Stimulated activated memory B cell treated with anti-CD40 and anti-IgM and Interleukin-4, amounts not matched to agents 10 μg/mL and 1 μg/mL and 100 μg/mL, for 72 hours (primary cell): Measurements from ENCODE around the gene RUNX1.
A peak's percentile ranks its signal among the peaks of the same experiment; 100 is the strongest.

Source experiments
- ATAC-seq: fragments of 150-1000 bp; cut with Tn5 transposase; 2 replicates; pipeline ENCODE4 v1.10.0; 2021
- H3K27ac Mint-ChIP-seq: one replicate; pipeline ENCODE4 v1.8.0; 2022; ENCODE audit warnings: mild to moderate bottlenecking, mixed read lengths
- H3K27me3 Mint-ChIP-seq: one replicate; pipeline ENCODE4 v1.8.0; 2022; ENCODE audit warnings: mixed read lengths
- H3K36me3 Mint-ChIP-seq: one replicate; pipeline ENCODE4 v1.8.0; 2022; ENCODE audit warnings: mixed read lengths
- H3K4me1 Mint-ChIP-seq: one replicate; pipeline ENCODE4 v1.8.0; 2022; ENCODE audit warnings: mixed read lengths
- H3K4me3 Mint-ChIP-seq: one replicate; pipeline ENCODE4 v1.8.0; 2022; ENCODE audit warnings: mild to moderate bottlenecking, moderate library complexity, mixed read lengths
- H3K9me3 Mint-ChIP-seq: one replicate; pipeline ENCODE4 v1.8.0; 2022; ENCODE audit warnings: mixed read lengths

RUNX1 gene

DNA sequence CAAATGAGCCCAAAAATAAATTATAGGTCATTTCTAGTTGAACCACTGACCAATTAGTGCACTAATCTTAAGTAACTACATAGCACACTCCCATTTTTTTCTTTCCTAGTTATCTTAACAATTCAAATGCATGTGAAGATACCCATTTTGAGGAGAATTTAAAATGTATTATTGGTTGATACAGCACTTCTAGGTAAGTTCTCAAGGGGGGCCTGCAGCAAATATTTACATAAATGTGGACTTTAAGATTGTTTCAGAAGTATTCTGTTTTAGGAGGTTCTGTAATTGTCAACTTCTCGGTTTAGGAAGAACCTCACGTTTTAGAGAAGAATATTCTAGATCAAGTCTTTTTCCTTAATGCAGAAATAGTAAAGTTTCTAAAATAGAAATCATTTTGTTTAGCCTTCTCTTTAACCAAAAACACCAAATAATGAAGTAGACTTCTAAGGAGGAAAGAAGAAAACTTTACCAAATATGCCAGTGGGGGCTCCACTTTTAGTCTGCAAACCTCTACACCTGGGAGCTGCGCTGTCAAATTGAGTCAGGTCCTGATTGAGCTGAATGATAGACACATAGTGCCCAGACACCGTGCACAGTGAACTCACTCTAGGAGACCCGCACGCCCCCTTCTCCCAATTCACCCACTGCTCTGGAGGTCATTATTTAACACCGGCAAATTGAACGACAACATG, 144.4 kb downstream of the RUNX1 start:
- Mint-ChIP-seq H3K27ac (no peak overlapping the region), H3K9me3 (no peaks in the 10 kb centered on the region), H3K4me1 (peaks cover 27% of the 10 kb centered on the region), H3K4me3 (no peak overlapping the region), H3K36me3 (peaks cover 1% of the 10 kb centered on the region), H3K27me3 (no peaks in the 10 kb centered on the region)
- no peak for ATAC-seq

DNA sequence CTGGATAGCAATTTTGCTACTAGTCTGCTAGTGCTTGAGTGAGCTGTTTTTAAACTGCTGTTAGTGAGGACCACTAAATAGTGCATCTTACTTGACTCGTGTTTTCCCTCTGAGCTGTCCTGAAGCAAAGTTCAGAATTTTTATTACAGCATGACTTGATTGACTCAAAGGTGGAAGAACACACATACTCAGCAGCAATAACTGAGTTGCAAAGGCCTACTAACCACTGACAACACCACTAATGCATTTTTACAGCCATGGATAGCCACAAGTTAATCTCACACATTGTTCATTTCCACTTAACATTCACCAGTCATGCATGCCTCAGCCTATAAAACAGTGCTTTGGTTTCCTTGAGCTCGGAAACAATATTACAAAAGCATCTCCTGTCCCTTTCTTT, 148.7 kb downstream of the RUNX1 start:
- Mint-ChIP-seq H3K36me3 (peaks cover 37% of the 10 kb centered on the region), H3K4me3 (no peak overlapping the region), H3K9me3 (no peaks in the 10 kb centered on the region), H3K4me1 (no peaks in the 10 kb centered on the region), H3K27me3 (no peaks in the 10 kb centered on the region), H3K27ac (no peak overlapping the region)
- no peak for ATAC-seq

DNA sequence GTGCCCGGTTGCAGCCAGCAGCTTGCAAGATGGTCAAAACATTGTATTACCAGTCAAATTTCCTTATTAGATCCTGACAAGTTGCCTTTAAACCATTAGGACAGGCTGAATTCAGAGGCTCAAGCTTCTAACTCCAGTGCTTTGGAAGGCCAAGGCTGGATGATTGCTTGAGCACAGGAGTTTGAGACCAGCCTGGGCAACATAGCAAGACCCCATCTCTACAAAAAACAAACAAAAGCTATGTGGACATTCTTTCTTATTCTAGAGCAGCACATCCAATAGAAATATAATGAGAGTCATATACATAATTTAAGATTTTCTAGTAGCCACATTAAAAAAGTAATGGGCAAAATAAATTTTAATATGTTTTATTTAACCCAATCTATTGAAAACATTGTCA, 149.3 kb downstream of the RUNX1 start:
- H3K9me3 Mint-ChIP-seq: no peaks in the 10 kb centered on the region
- H3K4me3 Mint-ChIP-seq: no peak overlapping the region
- no peak for ATAC-seq
- peaks cover 41% of the 10 kb centered on the region for H3K36me3 Mint-ChIP-seq
- no peaks in the 10 kb centered on the region for H3K27me3 Mint-ChIP-seq
- H3K27ac Mint-ChIP-seq: no peak overlapping the region
- H3K4me1 Mint-ChIP-seq: peaks cover 1% of the 10 kb centered on the region

DNA sequence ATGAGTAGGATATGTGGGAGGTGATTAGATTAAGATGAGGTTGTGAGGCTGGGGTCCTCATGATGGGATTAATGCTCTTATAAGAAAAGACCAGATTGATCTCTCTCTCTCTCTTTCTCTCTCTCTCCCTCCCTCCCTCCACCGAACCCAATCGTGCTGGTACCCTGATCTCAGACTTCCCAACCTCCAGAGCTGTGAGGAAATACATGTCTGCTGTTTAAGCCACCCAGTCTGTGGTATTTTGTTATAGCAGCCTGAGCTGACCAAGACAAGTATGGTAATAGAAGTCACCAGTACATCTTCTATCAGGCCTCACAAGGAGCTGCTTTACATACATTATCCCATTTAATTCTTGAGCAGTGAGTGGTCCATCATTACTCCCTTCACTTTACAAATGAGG, 149.8 kb downstream of the RUNX1 start:
- no peak overlapping the region for H3K4me3 Mint-ChIP-seq
- no peak overlapping the region for H3K27ac Mint-ChIP-seq
- H3K4me1 Mint-ChIP-seq: peaks cover 6% of the 10 kb centered on the region
- peaks cover 41% of the 10 kb centered on the region for H3K36me3 Mint-ChIP-seq
- no peaks in the 10 kb centered on the region for H3K9me3 Mint-ChIP-seq
- H3K27me3 Mint-ChIP-seq: no peaks in the 10 kb centered on the region
- no peak for ATAC-seq

DNA sequence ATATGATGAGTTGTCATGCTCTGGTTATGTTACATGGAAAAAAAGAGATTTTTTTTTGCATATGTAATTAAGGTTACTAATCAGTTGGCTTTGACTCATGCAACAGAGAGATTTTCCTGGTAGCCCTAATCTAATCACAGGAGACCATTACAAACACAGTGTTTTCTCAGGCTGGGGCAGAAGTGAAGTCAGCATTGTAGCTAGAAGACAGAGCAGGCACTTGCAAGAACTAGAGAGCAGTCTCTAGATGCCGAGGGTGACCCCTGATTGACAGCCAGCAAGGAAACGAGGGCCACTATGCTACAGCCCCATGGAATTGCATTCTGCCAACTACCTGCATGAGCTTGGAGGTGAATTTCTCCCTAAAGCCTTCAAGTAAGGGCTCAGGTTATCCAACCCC, 151.3 kb downstream of the RUNX1 start:
- Mint-ChIP-seq H3K4me3 (no peak overlapping the region), H3K4me1 (peaks cover 7% of the 10 kb centered on the region), H3K27me3 (no peaks in the 10 kb centered on the region), H3K9me3 (no peaks in the 10 kb centered on the region), H3K27ac (no peak overlapping the region), H3K36me3 (peaks cover 41% of the 10 kb centered on the region)
- ATAC-seq: no peak

DNA sequence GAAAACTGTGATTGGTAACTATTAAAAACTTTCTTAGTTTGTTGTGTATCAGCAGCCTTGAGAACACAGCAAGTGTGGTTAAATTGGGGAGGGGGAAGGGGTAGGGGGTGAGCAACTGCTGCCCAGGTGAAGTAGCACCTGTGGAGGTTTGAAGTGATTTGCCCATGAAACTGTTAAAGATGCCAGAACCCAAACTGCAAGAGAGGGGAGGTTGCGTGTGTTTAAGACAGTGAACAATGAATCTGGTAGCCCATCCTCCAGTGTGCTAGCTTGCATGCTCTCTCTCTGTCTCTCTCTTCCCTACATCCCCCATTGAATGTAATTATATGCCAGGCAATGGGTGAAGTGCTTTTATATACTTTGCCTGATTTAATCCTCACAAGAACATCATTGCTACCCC, 154.7 kb downstream of the RUNX1 start:
- Mint-ChIP-seq H3K36me3 (peaks cover 37% of the 10 kb centered on the region), H3K4me1 (peaks cover 15% of the 10 kb centered on the region), H3K9me3 (no peaks in the 10 kb centered on the region), H3K27ac (no peak overlapping the region), H3K4me3 (no peak overlapping the region), H3K27me3 (no peaks in the 10 kb centered on the region)
- ATAC-seq: no peak

DNA sequence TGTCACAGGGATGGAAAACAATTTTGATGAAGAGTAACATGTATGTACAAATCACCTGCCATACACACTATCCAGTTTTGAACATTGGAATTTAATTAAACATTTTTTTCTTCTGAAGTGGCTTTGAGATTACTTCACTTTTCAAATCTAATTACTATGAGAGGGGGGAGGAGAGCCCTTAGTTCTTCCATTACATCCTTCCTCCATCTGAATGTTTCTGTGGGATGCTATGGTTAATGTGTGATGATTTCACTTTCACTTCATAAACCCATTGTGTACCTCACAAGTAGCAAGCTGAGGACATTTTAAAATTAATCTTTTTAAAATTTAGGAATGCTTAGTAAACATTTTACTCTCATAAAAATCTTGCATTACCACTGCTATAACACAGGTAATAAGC, 156.9 kb downstream of the RUNX1 start:
- Mint-ChIP-seq H3K9me3 (no peaks in the 10 kb centered on the region), H3K4me3 (no peak overlapping the region), H3K36me3 (peaks cover 20% of the 10 kb centered on the region), H3K4me1 (peaks cover 25% of the 10 kb centered on the region), H3K27ac (no peak overlapping the region), H3K27me3 (no peaks in the 10 kb centered on the region)
- ATAC-seq: no peak

DNA sequence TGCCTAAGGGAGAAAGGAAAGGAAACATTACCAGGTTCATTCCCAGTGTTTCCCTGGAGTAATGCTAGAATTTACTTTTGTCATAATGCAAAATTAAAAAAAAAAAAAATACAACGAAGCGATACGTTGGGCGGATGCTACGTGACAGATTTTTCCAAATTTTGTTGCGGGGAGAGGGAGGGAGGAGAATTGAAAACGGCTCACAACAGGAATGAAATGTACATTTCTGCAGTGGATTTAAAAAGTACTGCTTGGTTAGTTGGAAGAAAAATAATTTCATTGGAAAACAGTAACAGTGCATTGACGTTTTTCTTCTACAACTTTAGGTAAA, 157.5 kb downstream of the RUNX1 start:
- Mint-ChIP-seq H3K27me3 (no peaks in the 10 kb centered on the region), H3K27ac (peak overlapping the region; percentile 100), H3K9me3 (no peaks in the 10 kb centered on the region), H3K4me1 (peaks cover 30% of the 10 kb centered on the region), H3K36me3 (peaks cover 14% of the 10 kb centered on the region), H3K4me3 (no peak overlapping the region)
- no peak for ATAC-seq

DNA sequence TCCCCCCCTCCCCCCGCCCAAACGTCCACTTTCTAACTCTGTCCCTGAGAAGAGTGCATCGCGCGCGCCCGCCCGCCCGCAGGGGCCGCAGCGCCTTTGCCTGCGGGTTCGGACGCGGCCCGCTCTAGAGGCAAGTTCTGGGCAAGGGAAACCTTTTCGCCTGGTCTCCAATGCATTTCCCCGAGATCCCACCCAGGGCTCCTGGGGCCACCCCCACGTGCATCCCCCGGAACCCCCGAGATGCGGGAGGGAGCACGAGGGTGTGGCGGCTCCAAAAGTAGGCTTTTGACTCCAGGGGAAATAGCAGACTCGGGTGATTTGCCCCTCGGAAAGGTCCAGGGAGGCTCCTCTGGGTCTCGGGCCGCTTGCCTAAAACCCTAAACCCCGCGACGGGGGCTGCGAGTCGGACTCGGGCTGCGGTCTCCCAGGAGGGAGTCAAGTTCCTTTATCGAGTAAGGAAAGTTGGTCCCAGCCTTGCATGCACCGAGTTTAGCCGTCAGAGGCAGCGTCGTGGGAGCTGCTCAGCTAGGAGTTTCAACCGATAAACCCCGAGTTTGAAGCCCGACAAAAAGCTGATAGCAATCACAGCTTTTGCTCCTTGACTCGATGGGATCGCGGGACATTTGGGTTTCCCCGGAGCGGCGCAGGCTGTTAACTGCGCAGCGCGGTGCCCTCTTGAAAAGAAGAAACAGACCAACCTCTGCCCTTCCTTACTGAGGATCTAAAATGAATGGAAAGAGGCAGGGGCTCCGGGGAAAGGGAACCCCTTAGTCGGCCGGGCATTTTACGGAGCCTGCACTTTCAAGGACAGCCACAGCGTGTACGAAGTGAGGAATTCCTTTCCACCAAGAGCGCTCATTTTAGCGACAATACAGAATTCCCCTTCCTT, 158.1 kb downstream of the RUNX1 start:
- peaks cover 10% of the 10 kb centered on the region for H3K36me3 Mint-ChIP-seq
- H3K4me1 Mint-ChIP-seq: peaks cover 30% of the 10 kb centered on the region
- no peak for ATAC-seq
- H3K27me3 Mint-ChIP-seq: no peaks in the 10 kb centered on the region
- H3K27ac Mint-ChIP-seq: peak overlapping the region; percentile 100
- peak overlapping the region; percentile 92 for H3K4me3 Mint-ChIP-seq
- no peaks in the 10 kb centered on the region for H3K9me3 Mint-ChIP-seq

DNA sequence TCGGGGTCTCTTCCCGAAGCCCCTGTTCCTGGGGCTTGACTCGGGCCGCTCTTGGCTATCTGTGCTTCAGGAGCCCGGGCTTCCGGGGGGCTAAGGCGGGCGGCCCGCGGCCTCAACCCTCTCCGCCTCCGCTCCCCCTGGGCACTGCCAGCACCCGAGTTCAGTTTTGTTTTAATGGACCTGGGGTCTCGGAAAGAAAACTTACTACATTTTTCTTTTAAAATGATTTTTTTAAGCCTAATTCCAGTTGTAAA, 158.7 kb downstream of the RUNX1 start:
- Mint-ChIP-seq H3K27ac (peak overlapping the region; percentile 100), H3K36me3 (peaks cover 4% of the 10 kb centered on the region)

DNA sequence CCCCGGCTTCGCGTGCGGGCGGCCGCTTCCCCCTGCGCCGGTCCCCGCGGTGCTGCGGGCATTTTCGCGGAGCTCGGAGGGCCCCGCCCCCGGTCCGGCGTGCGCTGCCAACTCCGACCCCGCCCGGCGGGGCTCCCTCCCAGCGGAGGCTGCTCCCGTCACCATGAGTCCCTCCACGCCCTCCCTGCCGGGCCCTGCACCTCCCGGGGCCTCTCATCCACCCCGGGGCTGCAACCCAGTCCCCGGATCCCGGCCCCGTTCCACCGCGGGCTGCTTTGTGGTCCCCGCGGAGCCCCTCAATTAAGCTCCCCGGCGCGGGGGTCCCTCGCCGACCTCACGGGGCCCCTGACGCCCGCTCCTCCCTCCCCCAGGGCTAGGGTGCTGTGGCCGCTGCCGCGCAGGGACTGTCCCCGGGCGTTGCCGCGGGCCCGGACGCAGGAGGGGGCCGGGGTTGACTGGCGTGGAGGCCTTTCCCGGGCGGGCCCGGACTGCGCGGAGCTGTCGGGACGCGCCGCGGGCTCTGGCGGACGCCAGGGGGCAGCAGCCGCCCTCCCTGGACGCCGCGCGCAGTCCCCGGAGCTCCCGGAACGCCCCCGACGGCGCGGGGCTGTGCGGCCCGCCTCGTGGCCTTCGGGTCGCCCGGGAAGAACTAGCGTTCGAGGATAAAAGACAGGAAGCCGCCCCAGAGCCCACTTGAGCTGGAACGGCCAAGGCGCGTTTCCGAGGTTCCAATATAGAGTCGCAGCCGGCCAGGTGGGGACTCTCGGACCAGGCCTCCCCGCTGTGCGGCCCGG, 159.2 kb downstream of the RUNX1 start:
- no peaks in the 10 kb centered on the region for H3K36me3 Mint-ChIP-seq
- H3K27ac Mint-ChIP-seq: peak overlapping the region; percentile 100
- H3K27me3 Mint-ChIP-seq: no peaks in the 10 kb centered on the region
- H3K9me3 Mint-ChIP-seq: no peaks in the 10 kb centered on the region
- H3K4me1 Mint-ChIP-seq: peaks cover 35% of the 10 kb centered on the region
- peak; percentile 81 for ATAC-seq
- peak overlapping the region; percentile 92 for H3K4me3 Mint-ChIP-seq

More for the DNA sequence above, 158.7 kb downstream of the RUNX1 start:
- no peaks in the 10 kb centered on the region for H3K27me3 Mint-ChIP-seq
- peaks cover 31% of the 10 kb centered on the region for H3K4me1 Mint-ChIP-seq
- no peak for ATAC-seq
- peak overlapping the region; percentile 92 for H3K4me3 Mint-ChIP-seq
- no peaks in the 10 kb centered on the region for H3K9me3 Mint-ChIP-seq

DNA sequence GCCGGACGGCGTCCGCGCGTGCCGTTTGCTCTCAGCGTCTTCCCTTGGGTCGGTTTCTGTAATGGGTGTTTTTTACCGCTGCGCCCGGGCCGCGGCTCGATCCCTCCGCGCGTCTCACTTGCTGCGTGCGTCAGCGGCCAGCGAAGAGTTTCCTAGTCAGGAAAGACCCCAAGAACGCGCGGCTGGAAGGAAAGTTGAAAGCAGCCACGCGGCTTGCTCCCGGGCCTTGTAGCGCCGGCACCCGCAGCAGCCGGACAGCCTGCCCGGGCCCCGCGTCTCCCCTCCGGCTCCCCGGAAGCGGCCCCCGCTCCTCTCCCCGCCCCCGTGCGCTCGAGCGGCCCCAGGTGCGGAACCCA, 159.8 kb downstream of the RUNX1 start:
- Mint-ChIP-seq H3K27ac (peak overlapping the region; percentile 100), H3K9me3 (no peaks in the 10 kb centered on the region), H3K27me3 (no peaks in the 10 kb centered on the region), H3K4me3 (peak overlapping the region; percentile 92), H3K36me3 (peaks cover 4% of the 10 kb centered on the region), H3K4me1 (peaks cover 30% of the 10 kb centered on the region)
- peak; percentile 10 for ATAC-seq

DNA sequence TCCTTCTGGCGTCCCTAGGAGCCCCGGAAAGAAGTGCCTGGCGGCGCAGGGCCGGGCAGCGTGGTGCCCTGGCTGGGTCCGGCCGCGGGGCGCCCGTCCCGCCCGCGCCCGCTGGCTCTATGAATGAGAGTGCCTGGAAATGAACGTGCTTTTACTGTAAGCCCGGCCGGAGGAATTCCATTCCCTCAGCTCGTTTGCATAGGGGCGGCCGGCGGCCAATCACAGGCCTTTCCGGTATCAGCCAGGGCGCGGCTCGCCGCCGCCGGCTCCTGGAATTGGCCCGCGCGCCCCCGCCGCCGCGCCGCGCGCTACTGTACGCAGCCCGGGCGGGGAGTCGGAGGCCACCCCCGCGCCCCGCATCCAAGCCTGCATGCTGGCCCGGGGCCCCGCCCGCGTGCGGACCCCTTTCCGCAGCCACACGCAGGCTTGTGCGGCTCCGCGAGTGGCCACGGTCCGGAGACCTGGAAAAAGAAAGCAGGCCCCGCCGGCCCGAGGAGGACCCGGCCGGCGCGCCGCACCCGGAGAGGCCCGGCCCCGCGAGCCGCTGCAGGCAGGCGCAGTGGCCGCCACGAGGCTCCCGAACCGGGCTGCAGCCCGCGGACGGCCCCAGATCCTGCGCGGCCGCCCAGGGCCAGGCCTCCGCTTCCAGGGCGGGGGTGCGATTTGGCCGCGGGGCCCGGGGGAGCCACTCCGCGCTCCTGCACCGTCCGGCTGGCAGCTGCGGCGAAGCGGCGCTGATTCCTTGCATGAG, 160.4 kb downstream of the RUNX1 start:
- peaks cover 34% of the 10 kb centered on the region for H3K4me1 Mint-ChIP-seq
- peak; percentile 77 for ATAC-seq
- H3K4me3 Mint-ChIP-seq: peak overlapping the region; percentile 93
- H3K27me3 Mint-ChIP-seq: no peaks in the 10 kb centered on the region
- H3K9me3 Mint-ChIP-seq: no peaks in the 10 kb centered on the region
- peaks cover 9% of the 10 kb centered on the region for H3K36me3 Mint-ChIP-seq
- H3K27ac Mint-ChIP-seq: peak overlapping the region; percentile 100

DNA sequence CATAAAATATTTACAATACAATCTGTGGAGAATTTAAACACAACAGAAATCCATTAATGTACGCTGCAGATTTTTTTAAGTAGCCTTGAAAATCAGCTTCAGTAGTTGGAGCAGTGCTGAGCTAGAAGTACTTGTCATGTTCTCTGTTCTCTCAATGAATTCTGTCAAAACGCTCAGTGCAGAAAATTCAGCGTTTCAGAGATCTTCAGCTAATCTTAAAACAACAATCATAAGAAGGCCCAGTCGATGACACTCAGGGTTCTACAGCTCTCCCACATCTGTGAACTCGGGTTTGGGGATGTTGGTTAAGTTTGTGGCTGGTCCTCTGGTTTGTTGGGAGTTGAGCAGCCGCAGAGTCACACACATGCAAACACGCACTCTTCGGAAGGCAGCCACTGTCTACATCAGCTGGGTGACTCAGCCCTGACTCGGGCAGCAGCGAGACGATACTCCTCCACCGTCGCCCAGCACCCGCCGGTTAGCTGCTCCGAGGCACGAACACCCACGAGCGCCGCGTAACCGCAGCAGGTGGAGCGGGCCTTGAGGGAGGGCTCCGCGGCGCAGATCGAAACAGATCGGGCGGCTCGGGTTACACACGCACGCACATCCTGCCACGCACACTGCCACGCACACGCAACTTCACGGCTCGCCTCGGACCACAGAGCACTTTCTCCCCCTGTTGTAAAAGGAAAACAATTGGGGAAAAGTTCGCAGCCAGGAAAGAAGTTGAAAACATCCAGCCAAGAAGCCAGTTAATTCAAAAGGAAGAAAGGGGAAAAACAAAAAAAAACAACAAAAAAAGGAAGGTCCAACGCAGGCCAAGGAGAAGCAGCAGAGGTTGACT, 161.2 kb downstream of the RUNX1 start:
- H3K27me3 Mint-ChIP-seq: no peaks in the 10 kb centered on the region
- no peaks in the 10 kb centered on the region for H3K9me3 Mint-ChIP-seq
- H3K27ac Mint-ChIP-seq: peak overlapping the region; percentile 100
- ATAC-seq: peak; percentile 71
- H3K4me3 Mint-ChIP-seq: peak overlapping the region; percentile 93
- H3K36me3 Mint-ChIP-seq: peaks cover 15% of the 10 kb centered on the region
- H3K4me1 Mint-ChIP-seq: peaks cover 42% of the 10 kb centered on the region
